Calu3 (cell line): ENCODE data around the gene IFITM2. TPM values are rescaled to one million over a fixed set of nuclear protein-coding genes. Genes with fewer than 3 reads are reported as not detected.

Experiments
- BruUV-seq: library from RNA; stranded (reverse); fragments of 400-500 nt; replicated peaks from 2 replicates; lab custom pipeline; 2021; lab: Mats Ljungman, UMichigan
- CTCF ChIA-PET: fragments of 300-600 bp; sonication (Branson Sonifier 250); formaldehyde crosslinking; loops from one replicate; lab custom pipeline; 2022; ENCODE audit warnings: antibody characterized with exemption; lab: Charles Lee
- DNase-seq: peaks from one replicate; pipeline ENCODE4 v3.0.0; 2022
- H3K27ac Mint-ChIP-seq: one replicate; pipeline ENCODE4 v1.8.0; 2022; ENCODE audit warnings: mixed read lengths; ENCODE audit not compliant: unreplicated experiment
- H3K27me3 Mint-ChIP-seq: one replicate; pipeline ENCODE4 v1.8.0; 2022; ENCODE audit warnings: mixed read lengths; ENCODE audit not compliant: unreplicated experiment
- H3K36me3 Mint-ChIP-seq: one replicate; pipeline ENCODE4 v1.8.0; 2022; ENCODE audit warnings: mild to moderate bottlenecking, moderate library complexity, mixed read lengths; ENCODE audit not compliant: insufficient read depth, unreplicated experiment
- H3K4me1 Mint-ChIP-seq: one replicate; pipeline ENCODE4 v1.8.0; 2022; ENCODE audit warnings: mild to moderate bottlenecking, low read depth, mixed read lengths; ENCODE audit not compliant: unreplicated experiment
- H3K4me3 Mint-ChIP-seq: one replicate; pipeline ENCODE4 v1.8.0; 2022; ENCODE audit warnings: mild to moderate bottlenecking, low read depth, moderate library complexity, mixed read lengths; ENCODE audit not compliant: unreplicated experiment
- H3K9me3 Mint-ChIP-seq: one replicate; pipeline ENCODE4 v1.8.0; 2022; ENCODE audit warnings: low read depth, mixed read lengths; ENCODE audit not compliant: unreplicated experiment
- CTCF ChIP-seq: fragments of 200-600 bp; IDR thresholded peaks from one replicate; pipeline ENCODE4 v1.8.0; 2022; ENCODE audit warnings: antibody characterized with exemption; ENCODE audit not compliant: unreplicated experiment
- intact Hi-C: fragments of 100-400 bp; cut with micrococcal nuclease; formaldehyde crosslinking; loops from one replicate; pipeline ENCODE4 v1.10.0; 2022; ENCODE audit not compliant: unreplicated experiment
- total RNA-seq: library from RNA; stranded (reverse); gene quantifications from 2 replicates; pipeline ENCODE4 v1.2.3, GENCODE V29; 2022

The IFITM2 gene
- total RNA-seq, 1 experiment from 2014 or later: 29.1 TPM

GRCh38 chr11:271319-271715 lies 36.3 kb upstream of the IFITM2 start:
- Mint-ChIP-seq H3K36me3 (no peaks in the 10 kb centered on the region), H3K4me3 (no peak overlapping the region), H3K27me3 (peaks cover 63% of the 10 kb centered on the region), H3K4me1 (peaks cover 18% of the 10 kb centered on the region), H3K9me3 (no peaks in the 10 kb centered on the region), H3K27ac (no peak overlapping the region)
- CTCF ChIA-PET: no interaction called here
- no TSS peak for BruUV-seq
- DNase-seq: no peak
- intact Hi-C loops: no loop called here
- TF ChIP-seq CTCF: no peak

- Mint-ChIP-seq H3K4me1 (peaks cover 18% of the 10 kb centered on the region), H3K27ac (no peak overlapping the region), H3K27me3 (peaks cover 74% of the 10 kb centered on the region), H3K9me3 (peaks cover 5% of the 10 kb centered on the region), H3K4me3 (no peak overlapping the region), H3K36me3 (no peaks in the 10 kb centered on the region)
- intact Hi-C loops: no loop called here
- CTCF ChIA-PET: no interaction called here
- DNase-seq: no peak
- TF ChIP-seq CTCF: no peak
- no TSS peak for BruUV-seq
Measured at GRCh38 chr11:272195-272930, 35.3 kb upstream of the IFITM2 start.

GRCh38 chr11:272931-273198 lies 34.8 kb upstream of the IFITM2 start:
- no peak for TF ChIP-seq CTCF
- CTCF ChIA-PET: no interaction called here
- no TSS peak for BruUV-seq
- Mint-ChIP-seq H3K27ac (no peak overlapping the region), H3K9me3 (peaks cover 5% of the 10 kb centered on the region), H3K4me1 (peaks cover 16% of the 10 kb centered on the region), H3K27me3 (peaks cover 74% of the 10 kb centered on the region), H3K4me3 (no peak overlapping the region), H3K36me3 (no peaks in the 10 kb centered on the region)
- DNase-seq: no peak
- intact Hi-C loops: no loop called here

- DNase-seq: no peak
Measured at GRCh38 chr11:276219-276618, 31.4 kb upstream of the IFITM2 start.

More at GRCh38 chr11:276219-276618, 31.4 kb upstream of the IFITM2 start:
- H3K4me1 Mint-ChIP-seq: no peaks in the 10 kb centered on the region
- no peak overlapping the region for H3K4me3 Mint-ChIP-seq
- no TSS peak for BruUV-seq
- intact Hi-C loops: no loop called here
- H3K9me3 Mint-ChIP-seq: peaks cover 5% of the 10 kb centered on the region
- peaks cover 79% of the 10 kb centered on the region for H3K27me3 Mint-ChIP-seq
- no peak overlapping the region for H3K27ac Mint-ChIP-seq
- H3K36me3 Mint-ChIP-seq: no peaks in the 10 kb centered on the region
- TF ChIP-seq CTCF: no peak
- CTCF ChIA-PET: no interaction called here
